ENCODE measurements around the gene GEMIN4. TPM values are rescaled to one million over a fixed set of nuclear protein-coding genes. Genes with fewer than 3 reads are reported as not detected.
"Not testable (repeated sequence)": the region's sequence is repeated elsewhere in the genome, so short reads cannot be mapped to it uniquely, and the experiment has no call there.

The GEMIN4 gene
- 24.5 and 25.5 TPM in 2 replicates for total RNA-seq

DNA sequence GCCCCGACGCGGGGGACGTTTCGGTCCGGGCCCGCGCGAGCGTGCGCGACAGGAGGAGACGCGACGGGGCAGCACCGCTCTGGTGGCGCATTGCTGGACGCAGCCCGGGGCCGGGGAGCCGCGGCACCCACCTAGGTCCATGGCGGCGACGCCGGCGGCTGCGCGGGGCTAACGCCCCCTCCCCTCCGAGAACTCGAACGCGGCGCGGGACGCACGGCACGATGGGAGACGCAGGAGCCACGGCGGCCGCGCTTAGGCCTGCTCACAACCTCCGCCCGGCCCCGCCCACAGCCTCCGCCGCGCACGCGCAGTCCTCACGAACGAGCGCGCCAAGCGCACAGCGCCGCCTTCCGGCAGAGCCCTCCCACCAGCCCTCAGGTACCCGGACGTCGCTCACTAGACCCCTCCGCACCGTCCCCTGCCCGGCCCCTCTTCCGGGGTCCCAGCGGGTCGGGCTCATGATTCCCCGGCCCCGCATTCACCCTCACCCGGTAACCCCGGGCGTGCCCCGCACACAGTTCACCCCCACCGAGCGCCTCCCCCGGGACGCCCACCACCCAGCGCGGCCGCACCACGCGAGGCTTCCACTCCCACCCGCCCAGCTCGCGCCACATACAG lies at the start of gene GEMIN4:
Gene GEMIN4, minus strand, starts transcription at position 263 of the 618 bp plus-strand sequence. Its CDS starts 122 bp downstream, at position 141.
- peak; percentile 44 for DNase-seq (ENCODE audit: low read depth, low spot score)

DNA sequence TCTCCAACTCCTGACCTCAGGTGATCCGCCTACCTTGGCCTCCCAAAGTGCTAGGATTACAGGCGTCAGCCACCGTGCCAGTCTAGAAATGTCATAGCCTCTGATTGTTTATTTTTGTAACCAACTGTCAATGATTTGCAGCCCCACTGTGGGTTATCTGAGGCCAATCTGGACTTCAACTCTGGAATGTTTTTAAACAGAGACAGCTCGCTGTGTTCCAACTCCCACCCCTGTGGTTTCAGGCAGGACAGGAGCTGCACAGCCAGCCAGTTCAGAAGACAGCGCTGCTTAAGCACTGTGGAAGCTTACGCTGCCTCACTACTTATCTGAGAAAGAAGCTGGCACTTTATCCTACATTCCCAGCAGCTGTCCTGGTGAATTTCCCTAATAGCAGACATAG lies 49.6 kb upstream of the GEMIN4 start:
- no peak for DNase-seq (ENCODE audit: low read depth, low spot score)

DNA sequence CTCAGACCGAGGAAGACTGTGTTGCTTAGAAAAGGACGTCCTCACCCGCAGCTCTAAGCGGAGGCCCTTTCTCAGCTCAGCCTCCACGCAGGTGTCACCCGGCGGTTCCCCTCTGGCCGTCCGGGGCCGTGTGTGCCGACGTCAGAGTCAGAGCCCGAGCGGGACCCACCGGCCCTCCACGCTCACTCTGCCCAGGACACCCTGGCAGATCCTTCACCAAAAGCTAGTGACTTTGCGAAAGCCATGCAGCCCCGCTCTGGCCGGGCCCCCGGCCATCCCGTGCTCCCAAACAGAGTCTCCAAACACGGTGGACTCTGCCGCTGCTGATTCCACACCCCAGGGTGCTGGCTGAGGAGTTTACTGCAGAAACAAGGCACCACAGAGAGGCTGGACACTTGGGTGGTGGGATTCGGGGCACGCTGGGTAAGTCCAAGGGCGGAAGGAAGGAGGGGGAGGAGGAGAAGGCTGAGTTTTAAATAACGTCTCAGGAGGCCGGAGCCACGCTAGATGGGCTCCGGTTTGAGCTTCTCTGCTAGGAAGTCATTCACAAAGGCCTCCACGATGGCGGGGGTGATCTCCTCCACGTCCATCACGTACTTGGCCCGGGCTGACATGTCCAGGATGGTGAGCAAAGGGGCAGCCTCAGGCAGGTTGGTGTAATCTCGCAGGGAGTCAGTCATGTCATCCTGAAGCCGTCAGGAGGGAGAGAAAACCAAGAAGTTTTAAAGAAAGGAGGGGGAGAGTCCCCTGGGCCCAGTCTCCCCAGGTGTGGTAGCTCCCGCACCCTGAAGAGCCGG lies 48.6 kb upstream of the GEMIN4 start:
- no peak for DNase-seq (ENCODE audit: low read depth, low spot score)

DNA sequence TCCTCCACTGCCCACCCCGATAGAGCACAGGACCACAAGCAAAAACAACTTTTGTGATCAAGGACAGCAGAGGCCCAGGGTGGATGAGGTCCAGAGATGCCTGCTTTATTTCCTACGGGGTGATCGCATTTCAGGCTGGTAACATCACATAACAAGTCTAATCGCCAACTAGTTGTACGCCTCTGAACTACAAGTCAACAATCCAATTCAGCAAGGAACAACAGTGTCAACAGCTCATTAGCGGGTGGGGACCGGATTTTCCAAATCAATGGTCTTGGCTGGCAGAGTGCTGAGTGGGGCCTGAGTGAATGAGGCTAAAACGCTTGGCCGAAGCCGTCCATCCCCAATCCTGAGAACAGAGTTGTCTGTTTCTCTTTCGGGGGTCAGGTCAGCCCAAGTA lies 47.2 kb upstream of the GEMIN4 start:
- DNase-seq (ENCODE audit: low read depth, low spot score): no peak

DNA sequence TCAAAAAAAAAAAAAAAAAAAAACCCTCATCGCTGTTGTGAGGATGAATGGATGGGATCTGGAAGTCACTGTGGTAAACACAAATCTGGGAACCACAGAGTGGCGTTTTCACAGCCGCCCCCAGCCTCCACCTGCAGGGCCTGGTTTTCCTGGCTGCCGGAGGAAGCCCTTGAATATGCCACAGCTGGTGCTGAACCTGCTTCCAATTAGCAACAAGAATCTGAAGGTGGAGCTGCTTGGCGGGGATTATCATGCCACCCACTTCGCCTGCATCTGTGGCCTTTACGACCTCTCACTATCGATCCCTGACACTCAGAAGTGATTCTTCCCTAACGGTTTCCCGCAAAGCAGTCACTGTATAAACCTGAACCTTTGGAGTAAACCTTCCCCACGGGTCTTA lies 46.2 kb upstream of the GEMIN4 start:
- no peak for DNase-seq (ENCODE audit: low read depth, low spot score)

DNA sequence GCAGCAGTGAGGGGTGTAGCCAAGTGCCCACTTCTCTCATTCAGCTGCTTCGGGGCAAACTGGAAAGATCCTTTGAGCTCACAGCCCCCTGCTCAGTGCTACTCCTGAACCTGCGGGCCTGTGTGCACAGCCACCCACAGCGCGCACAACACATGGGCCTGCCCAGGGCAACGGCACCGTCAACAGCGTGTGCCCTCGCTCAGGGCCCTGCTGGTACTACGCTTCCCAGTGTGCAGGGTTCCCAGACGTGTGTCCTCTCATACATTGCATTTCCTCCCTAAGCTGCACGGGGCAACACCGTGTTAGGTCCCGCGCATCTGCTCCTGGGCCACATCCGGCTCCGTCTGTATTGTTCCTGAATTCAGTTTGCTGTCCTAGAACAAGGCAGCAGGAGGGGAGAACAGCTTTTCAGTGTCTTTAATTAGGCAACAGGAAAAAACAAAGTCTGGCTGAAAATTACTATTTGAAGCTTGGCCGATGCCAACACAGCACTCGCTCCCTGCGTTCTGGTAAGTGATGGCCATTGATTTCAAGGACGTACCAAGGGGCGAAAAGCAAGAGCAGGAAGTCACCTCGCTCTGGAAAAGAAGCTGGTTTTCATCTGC lies 45.3 kb upstream of the GEMIN4 start:
- no peak for DNase-seq (ENCODE audit: low read depth, low spot score)

DNA sequence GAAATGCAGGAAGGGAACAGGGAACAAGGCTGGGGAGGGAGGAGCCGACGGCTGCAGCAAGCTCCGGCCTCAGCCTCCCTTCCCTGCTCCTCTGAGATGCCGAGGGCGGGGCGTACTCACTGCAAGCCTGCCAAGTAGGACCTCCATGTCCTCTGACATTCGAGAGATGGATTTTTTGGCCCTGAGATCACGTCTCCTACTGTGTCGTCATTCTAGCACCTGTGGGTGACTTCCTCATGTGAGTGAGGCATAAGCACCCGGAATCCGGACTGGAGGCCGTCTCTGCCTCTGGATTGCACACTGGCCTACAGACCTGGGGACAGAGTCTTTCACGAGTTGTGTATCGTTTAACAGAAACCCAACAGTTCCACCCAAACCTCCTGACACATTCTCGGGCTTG lies 44.5 kb upstream of the GEMIN4 start:
- no peak for DNase-seq (ENCODE audit: low read depth, low spot score)

DNA sequence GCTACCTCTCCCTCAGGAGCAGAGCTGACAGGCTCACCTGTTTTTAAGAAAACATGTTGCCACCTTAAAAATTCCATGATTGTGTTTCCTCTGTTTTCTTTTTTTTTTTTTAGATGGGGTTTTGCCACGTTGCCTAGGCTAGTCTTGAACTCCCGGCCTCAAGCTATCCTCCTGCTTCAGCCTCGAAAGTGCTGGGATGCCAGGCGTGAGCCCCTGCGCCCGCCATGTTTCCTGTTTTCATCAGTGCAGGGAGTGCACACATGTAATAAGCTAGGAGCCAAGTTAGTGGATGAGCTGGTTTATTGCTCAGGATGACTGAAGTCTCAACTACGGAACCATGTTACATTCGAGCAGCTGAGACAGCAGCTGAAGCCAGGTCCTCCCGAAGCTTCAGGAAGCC lies 43.7 kb upstream of the GEMIN4 start:
- no peak for DNase-seq (ENCODE audit: low read depth, low spot score)

DNA sequence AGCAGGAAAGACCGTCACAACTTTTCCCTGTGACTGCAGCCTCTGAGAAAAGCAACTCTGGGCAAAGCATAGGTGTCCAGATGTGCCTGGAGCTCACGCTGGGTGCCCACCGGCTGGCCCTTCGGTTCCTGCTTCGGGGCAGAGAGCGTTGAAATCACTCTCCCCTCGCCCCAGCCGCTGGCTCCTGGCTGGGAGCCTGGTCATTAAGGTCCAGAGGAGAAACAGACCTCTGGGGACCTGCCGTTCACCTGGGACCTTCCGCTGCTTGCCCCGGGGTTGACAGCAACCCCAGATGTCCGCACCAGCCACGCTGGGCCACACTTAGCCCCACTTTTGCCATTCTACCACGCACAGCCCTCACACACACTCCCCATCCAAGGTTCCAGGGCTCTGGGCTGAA lies 43.2 kb upstream of the GEMIN4 start:
- DNase-seq (ENCODE audit: low read depth, low spot score): no peak

DNA sequence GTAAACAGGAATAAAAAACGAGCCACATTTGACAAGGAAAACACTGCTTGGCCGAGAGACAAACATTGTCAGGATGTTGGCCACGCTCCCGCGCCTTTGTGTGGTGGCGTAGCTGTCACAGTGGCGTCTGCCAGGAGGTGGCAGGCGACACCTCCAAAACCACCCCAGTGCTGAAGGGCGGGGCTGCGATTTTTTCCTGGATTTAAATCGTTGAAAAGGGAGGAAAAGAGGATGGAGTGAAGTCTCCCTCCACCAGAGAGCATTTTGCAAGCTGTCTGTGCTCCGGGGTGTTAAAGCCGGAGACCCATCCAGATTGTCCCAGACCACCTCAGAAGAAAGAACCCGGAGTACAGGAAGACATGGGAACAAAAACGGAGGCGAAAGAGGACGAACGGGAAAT lies 42.8 kb upstream of the GEMIN4 start:
- peak; percentile 47 for DNase-seq (ENCODE audit: low read depth, low spot score)

DNA sequence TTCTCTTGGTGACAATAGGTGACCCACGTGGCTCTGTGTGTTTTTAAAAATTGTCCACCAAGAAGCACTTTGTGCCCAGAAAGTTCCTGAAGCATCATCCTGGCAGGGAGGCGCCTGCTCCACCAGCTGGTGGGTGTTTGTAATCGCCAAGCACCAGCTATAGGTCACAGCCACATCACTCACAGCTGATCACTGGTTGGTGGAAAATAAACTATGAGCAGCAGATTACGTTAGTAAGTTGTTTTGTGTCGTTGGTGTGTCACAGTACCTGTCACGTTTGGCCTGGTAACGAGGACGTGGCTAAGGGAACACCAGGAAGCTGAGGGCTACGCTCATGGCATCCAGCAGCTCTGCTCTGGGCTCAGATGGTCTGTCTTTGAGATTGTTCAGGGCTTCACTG lies 40.2 kb upstream of the GEMIN4 start:
- DNase-seq (ENCODE audit: low read depth, low spot score): no peak

DNA sequence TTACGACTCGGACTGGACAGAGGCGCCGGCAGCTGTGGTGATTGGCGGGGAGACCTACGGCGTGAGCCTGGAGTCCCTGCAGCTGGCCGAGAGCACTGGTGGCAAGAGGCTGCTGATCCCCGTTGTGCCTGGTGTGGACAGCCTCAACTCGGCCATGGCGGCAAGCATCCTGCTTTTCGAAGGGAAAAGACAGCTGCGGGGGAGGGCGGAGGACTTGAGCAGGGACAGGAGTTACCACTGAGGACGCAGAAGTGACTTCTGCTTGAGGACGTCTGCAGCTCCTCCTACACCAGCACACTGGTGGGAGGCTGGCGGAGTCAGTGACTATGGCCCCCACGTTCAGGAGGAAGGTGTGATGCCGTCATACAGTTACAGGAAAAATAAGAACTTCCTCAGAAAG lies 39.8 kb upstream of the GEMIN4 start:
- no peak for DNase-seq (ENCODE audit: low read depth, low spot score)

DNA sequence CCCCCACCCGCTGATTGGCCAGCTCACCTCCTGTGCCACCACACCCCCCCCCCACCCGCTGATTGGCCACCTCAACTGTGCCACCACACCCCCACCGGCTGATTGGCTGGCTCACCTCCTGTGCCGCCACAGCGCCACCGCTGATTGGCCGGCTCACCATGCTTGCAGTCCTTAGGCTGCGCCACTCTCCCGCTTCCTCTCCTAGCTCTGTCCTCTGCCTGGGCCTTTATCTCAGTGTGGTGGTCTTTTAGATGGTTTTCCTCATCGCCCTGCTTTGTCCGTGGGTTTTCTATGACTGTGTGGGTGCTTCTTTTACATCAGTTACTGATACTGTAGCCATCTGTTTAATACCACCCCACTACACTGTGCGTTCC lies 38.8 kb upstream of the GEMIN4 start:
- DNase-seq (ENCODE audit: low read depth, low spot score): not testable (repeated sequence)

DNA sequence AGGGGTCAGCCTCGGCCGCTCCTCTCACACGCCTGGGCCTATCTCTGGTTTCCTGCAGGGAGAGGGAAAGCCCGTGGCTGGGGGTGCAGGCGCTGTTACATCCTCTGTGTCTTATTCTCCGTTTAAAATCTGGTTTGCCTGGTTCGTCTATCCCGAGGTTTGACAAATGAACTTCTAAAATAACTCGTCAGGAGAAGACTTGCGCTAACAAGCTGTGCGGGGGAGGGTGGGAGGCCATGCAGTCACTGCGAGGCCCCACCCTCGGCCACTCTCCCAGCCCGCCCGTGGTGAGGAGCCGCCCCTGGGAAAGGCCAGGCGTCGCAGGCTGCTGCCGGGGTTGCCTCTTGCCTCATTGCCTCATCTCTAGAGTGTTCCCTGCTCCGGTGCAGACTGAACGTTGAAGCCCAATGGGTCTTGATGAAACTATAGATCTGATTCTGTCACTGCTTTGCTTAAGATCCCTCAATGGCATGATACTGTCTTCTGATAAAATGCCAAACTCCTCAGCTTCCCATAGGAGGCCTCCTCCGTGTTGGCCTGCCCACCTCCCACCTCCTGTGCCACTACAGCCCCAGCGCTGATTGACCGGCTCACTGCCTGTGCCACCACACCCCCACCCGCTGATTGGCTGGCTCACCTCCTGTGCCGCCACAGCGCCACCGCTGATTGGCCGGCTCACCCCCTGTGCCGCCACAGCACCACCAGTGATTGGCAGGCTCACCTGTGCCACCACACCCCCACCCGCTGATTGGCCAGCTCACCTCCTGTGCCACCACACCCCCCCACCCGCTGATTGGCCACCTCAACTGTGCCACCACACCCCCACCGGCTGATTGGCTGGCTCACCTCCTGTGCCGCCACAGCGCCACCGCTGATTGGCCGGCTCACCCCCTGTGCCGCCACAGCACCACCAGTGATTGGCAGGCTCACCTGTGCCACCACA lies 38.1 kb upstream of the GEMIN4 start:
- DNase-seq (ENCODE audit: low read depth, low spot score): not testable (repeated sequence)

DNA sequence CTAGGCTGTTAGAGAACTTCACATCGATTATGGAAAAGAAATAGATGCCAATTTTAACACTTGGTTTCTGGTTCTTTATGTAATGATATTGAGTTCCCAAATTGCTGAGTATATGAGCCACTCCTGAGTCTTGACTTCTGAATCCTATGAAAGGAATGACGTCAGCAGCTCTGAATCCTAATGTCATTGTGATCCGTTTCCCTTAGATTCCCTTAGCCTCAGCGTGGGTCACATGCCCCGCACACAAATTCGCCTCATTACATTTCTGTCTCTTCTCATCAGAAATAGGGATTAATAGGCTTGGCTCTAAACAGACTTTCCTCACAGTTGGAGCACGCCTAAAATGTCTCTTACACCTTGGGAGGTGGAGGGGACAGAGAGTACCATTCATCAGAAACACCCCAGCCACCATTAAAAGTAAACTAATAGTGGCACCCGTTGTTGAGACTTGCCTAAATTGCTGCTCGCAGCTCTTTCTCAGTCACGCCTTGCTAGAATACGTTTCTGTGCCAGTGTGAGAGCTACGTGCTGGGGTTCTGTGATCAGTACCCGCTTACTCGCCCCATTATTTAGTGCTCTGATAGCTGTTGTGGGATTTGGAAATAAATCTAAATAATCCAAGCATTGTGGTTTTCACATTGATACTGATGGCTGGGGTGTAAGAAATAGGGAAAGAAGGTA lies 37.2 kb upstream of the GEMIN4 start:
- DNase-seq (ENCODE audit: low read depth, low spot score): no peak

DNA sequence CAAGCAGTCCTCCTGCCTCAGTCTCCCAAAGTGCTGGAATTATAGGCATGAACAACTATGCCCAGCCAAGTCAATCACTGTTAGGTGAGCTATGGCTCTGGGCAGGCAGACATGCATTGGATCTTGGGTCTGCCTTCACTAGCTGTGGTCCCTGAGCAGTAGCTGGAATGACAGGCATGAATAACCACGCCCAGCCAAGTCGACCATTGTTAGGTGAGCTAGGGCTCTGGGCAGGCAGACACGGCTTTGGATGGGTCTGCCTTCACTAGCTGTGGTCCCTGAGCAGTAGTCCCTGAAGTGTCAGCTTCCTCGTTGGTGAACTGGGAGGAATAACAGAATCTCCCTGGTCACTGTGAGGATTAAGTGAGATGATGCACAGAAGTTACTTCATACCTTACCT lies 36.5 kb upstream of the GEMIN4 start:
- DNase-seq (ENCODE audit: low read depth, low spot score): no peak

DNA sequence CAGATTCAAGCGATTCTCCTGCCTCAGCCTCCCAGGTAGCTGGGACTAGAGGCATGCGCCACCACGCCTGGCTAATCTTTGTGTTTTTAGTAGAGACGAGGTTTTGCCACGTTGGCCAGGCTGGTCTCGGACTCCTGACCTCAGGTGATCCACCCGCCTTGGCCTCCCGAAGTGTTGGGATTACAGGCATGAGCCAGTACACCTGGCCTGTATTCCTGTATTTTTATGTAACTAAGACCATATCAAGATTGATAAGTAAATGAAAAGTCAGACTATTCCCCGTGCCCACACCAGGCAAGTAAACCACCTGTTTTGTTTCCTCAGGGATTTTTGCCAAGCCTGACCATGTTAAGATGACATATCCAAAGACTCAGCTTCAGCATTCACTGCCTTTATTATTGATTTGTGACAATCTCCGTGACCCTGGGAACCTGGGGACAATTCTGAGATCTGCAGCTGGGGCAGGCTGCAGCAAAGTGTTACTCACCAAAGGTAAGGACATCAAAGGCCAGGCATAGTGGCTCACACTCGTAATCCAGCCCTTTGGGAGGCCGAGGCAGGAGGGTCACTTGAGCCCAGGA lies 35.7 kb upstream of the GEMIN4 start:
- DNase-seq (ENCODE audit: low read depth, low spot score): no peak

DNA sequence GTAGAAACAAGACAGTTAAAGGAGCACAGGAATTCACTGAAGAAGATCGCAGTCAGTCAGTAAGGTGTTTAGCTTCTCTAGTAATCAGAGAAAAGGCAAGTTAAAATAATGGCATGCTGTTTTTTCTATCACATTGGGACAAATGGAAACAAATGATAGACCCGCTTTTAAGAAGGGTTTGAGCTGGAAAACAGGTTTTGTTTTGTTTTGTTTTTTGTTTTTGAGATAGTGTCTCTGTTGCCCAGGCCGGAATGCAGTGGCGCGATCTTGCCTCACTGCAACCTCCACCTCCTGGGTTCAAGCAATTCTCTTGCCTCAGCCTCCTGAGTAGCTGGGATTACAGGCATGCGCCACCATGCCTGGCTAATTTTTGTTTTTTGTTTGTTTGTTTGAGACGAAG lies 33.8 kb upstream of the GEMIN4 start:
- not testable (repeated sequence) for DNase-seq (ENCODE audit: low read depth, low spot score)

DNA sequence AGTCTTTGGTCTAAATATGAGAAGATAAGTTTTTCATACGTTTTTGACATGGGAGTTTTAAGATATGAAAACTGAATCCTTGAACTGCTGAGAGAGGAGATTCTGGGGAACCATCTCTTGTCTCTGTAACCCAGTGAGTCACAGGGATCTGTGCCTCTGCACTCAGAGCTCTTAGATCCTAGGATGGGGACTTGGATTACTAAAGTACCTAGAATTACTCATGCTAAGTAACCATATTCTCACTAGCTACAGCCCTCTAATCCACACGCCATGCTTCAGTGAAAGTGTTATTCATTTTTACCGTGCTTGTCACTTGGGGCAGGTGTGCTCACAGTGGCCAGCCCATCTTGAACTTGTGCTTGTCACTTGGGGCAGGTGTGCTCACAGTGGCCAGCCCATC lies 32.1 kb upstream of the GEMIN4 start:
- no peak for DNase-seq (ENCODE audit: low read depth, low spot score)

DNA sequence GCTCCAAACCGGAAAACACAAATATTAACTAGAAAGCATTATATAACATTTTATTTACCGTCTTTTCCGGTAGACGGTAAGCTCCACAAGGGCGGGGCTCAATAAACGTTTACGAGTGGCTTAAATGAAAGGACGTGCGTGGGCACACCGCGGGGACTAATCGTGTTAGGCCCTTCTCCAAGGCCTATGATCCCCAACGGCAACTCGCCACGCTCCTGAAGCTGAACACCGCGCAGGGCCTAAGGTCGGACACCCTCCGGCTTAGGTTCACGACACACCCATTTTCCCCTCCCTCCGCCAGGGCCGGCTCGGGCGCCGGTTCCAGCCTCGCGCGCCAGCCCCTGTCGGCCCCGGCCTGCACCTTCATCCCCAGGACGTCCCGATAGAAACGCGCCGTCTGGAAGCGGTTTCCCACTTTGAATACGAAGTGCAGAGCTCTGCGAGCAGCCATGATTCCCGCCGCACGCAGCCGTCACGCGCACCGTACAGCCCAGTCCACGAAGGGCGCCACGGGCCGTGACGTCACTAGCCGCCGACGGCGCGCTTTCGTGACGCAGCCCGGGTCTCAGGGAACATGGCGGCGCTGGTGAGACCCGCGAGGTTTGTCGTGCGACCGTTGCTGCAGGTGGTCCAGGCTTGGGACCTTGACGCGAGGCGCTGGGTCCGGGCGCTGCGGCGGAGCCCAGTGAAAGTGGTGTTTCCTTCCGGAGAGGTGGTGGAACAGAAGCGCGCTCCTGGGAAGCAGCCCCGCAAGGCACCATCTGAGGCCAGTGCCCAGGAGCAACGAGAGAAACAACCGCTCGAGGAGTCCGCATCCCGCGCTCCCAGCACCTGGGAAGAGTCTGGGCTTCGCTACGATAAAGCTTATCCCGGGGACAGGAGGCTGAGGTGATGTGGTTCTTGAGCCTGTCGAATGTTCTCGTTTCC lies 30.0 kb upstream of the GEMIN4 start, which contains the start of the genes GLOD4 and MRM3:
Gene GLOD4, minus strand, starts transcription at position 476 of the 927 bp plus-strand sequence. Its CDS starts 25 bp downstream, at position 451.
Gene MRM3, plus strand, starts transcription at position 549 of the 927 bp plus-strand sequence. Its CDS starts 26 bp downstream, at position 575.
- peak; percentile 54 for DNase-seq (ENCODE audit: low read depth, low spot score)

Data from pulmonary artery endothelial cell (primary cell).